GM19452 (cell line): ENCODE data around the gene RIPK4.
"Not testable (repeated sequence)": the region's sequence is repeated elsewhere in the genome, so short reads cannot be mapped to it uniquely, and the experiment has no call there.

Source experiments
- ATAC-seq: cut with Tn5 transposase; IDR thresholded peaks from one replicate; pipeline ENCODE4 v1.9.1; 2021; ENCODE audit not compliant: unreplicated experiment

RIPK4 gene

DNA sequence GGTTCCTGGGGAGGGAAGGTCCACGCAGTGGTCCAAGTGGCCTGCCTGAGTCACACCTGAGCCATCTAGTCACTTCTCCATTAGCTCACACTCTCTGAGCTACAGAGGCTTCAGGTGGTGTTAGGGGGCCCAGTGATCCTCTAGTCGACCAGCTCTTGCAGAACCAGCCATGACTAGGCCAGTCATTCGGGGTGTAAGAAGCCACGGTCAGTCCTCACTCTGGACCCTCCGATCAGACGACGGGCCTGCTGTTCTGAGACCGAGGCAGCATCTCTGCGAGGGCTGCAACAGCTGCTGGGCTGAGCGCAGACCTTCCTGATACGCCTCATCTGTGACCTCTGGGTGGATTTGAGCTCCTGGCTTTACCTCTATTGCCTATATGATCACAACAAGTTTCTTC, 68.8 kb downstream of the RIPK4 start:
- ATAC-seq = no peak

DNA sequence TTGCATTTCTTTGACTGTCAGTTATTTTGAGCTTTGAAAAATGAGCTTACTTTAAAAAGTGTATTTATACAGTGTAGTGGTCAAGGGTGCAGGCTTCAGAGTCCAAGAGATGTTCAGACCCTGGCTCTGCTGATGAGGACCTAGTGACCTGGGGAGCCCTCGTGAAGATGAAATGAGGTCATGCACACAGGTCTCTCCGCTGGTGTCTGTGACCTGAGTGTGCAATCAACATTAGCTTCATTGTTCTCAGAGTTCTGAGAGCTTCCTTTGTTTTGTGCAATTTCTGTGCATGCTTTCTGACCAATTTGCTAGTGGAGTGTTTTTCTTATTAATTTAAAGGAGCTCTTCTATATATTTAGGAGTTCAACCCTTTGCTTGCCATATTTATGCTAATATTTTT, 71.3 kb downstream of the RIPK4 start:
- no peak for ATAC-seq

DNA sequence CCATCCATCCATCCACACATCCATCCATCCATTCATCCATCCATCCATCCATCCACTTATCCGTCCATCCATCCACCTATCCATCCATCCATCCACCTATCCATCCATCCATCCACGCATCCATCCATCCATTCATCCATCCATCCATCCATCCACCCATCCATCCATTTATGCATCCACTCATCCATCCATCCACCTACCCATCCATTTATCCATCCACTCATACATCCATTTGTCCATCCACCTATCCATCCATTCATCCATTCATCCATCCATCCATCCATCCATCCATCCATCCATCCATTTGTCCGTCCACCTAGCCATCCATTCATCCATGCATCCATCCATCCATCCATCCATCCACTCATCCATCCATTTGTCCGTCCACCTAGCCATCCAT, 72.8 kb downstream of the RIPK4 start:
- ATAC-seq = not testable (repeated sequence)

DNA sequence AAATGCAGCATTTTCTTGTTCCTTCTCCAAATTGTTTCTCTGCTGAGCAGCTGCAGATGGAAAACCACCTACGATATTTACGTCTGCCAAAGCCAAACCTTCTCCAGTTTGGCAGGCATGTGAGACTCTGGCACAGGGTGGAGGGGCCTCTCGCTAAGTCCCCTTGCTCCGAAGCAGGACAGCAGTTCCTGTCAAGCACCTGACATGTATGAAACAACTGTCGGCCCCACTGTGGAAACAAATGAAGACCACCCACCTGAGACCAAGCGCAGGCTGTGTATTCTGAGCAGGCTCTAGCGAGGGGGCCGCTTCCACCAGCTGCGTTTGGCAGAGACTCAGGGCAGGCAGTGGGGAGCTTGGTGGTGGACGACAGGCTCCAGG, 74.7 kb downstream of the RIPK4 start:
- no peak for ATAC-seq

DNA sequence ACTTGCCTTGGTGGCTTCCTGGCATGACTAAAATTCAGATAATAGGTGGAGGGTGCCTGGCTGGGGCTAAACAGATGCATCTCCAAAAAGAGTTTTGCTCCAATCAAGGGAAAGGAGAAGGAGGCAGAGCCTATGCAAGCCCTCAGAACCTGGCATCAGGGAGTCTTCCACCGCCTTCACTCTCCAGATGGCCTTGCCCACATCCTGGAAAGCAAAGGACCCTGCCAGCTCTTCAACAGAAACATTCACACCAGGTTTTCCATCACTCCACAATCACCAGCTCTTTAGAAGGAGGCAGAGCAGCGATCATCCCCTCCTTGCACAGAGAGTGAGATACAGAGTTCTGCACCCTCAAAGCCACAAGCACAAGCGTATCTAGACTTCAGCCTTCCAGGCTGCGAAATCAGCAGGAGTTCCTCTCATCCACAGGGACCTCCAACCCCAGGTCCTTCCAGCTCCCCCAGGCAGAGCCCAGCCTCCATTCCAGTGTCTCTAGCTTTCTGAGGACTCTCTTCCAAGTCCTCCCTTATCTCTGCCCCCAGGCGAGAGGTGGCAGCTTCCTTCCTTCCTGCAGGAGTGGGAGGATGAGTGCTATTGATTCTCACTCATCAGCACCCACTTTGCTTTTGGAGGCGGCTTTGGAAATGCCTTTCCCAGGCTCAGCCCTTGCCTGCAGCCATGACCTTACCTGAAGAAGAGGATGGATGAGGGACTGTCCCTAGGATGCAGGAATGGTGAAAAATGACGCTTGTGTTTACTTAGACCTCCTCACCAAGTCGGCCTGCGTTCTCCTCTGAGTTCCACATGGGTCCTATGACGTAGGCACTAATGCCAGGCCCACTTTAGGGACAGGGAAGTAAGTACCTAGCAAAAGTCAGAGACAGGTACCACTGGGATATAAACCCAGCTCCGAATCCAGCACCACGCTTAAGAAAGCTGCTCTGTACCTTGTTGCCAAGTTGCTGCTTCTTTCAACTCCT, 75.4 kb downstream of the RIPK4 start:
- ATAC-seq = no peak
